Cardiac muscle cell (in vitro differentiated cells and primary cell): Measurements from ENCODE around the gene SLC25A43. TPM values are rescaled to one million over a fixed set of nuclear protein-coding genes. Genes with fewer than 3 reads are reported as not detected.

Source experiments
- DNase-seq, 2 donors: peaks; one replicate each; pipeline versions ENCODE4 v3.0.0 to v3.0.0-alpha.2; 2010 to 2017; ENCODE audit warnings: low read depth in 1 of 2, low spot score in 1 of 2
- H3K27ac ChIP-seq: fragments of 200-600 bp; sonication (generic); 2 replicates; pipeline ENCODE4 v1.5.1; 2016
- H3K27me3 ChIP-seq: fragments of 200-600 bp; sonication (generic); 2 replicates; pipeline ENCODE4 v1.6.0; 2016; ENCODE audit warnings: control low read depth
- H3K36me3 ChIP-seq: fragments of 200-600 bp; sonication (generic); 2 replicates; pipeline ENCODE4 v1.5.1; 2016; ENCODE audit warnings: control low read depth
- H3K4me1 ChIP-seq: fragments of 200-600 bp; sonication (generic); 2 replicates; pipeline ENCODE4 v1.8.1; 2017; ENCODE audit warnings: low read depth, mild to moderate bottlenecking, mixed run types
- H3K4me3 ChIP-seq: fragments of 200-600 bp; sonication (generic); 2 replicates; pipeline ENCODE4 v1.5.1; 2016; ENCODE audit warnings: mild to moderate bottlenecking
- H3K9me3 ChIP-seq: fragments of 200-600 bp; sonication (generic); 2 replicates; pipeline ENCODE4 v1.5.1; 2017; ENCODE audit warnings: low read depth, mild to moderate bottlenecking, control low read depth
- CTCF ChIP-seq: IDR thresholded peaks from 2 replicates; pipeline ENCODE4 v1.5.1; 2012; ENCODE audit warnings: low read depth, mild to moderate bottlenecking, low read length
- polyA plus RNA-seq: library from polyadenylated mRNA; unstranded; fragments of >200 nt; fragmentation: Nextera tagmentation; extraction: Ambion mirVana; gene quantifications from 2 replicates; pipeline ENCODE4 v1.2.1, GENCODE V29; 2016
- total RNA-seq: library from RNA; depleted of rRNA; stranded (reverse); fragments of >200 nt; gene quantifications from 2 replicates; pipeline ENCODE4 v1.2.3, GENCODE V29; 2016

Gene SLC25A43
- total and polyA plus RNA-seq, 2 experiments from 2014 or later, result 3.0 to 3.5 TPM

DNA sequence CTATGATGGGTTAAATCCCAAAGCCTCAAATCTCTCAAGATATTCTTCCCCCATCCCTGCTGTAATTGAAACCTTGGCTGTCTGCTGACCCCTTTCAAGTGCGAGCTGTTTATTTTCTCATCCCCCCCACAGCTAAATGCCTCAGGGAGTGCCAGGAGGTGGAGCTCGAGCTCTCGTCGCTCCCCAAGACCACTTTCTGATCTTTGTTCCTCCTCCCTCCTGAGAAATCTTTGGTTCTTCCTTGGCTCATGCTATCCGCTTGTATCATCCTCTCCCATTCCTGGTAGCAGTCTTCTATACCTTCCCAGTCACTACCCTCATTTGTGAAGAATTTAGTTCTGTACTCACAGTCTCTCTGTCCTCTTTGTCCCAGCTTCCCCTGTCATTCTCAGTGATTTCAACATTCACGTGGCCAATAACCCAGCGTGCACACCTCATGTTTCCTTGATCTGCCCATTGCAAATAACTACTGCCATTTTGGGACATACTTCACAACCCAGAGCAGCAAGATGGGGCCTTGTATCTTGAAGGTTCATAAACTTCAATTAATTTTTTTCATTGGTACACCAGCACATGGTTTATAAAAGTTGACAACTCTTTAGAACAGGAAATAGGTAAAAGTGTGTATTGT lies 9.2 kb upstream of the SLC25A43 start:
- Histone ChIP-seq H3K4me1 (no peaks in the 10 kb centered on the region), H3K27me3 (no peaks in the 10 kb centered on the region), H3K9me3 (no peaks in the 10 kb centered on the region), H3K36me3 (no peaks in the 10 kb centered on the region), H3K27ac (no peak overlapping the region), H3K4me3 (no peak overlapping the region)
- TF ChIP-seq CTCF, result no peak
- no peak for DNase-seq

DNA sequence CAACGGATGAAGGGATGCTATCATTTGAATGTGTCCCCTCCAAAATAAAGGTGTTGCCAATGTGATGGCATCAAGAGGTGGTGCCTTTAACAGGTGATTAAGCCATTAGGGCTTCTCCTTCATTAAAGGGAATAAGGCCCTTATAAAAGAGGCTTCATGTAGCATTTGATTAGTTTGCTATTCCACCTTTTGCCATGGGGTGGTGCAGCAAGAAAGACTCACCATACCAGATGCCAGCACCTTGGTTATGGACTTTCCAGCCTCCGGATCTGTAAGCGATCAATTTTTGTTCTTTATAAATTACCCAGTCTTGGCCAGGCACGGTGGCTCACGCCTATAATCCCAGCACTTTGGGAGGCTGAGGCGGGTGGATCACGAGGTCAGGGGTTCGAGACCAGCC lies 7.9 kb upstream of the SLC25A43 start:
- Histone ChIP-seq H3K4me3 (no peak overlapping the region), H3K27ac (no peak overlapping the region), H3K4me1 (no peaks in the 10 kb centered on the region), H3K36me3 (no peaks in the 10 kb centered on the region), H3K27me3 (no peaks in the 10 kb centered on the region), H3K9me3 (no peaks in the 10 kb centered on the region)
- DNase-seq, result peak in 1 of 2 donors; percentile 55
- peak; percentile 43 for TF ChIP-seq CTCF

DNA sequence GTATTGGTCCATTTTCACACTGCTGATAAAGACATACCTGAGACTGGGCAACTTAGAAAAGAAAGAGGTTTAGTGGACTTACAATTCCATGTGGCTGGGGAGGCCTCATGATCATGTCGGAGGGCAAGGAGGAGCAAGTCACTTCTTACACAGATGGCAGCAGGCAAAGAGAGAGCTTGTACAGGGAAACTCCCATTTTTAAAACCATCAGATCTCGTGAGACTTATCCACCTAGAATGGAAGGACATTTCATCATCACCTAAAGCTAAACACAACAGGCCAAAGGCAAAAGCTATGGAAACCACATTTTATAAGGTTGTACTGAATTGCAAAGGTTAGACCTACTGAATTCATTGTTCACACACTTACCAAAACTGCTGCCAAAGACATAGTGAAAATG lies 6.0 kb upstream of the SLC25A43 start:
- TF ChIP-seq CTCF, result no peak
- no peak for DNase-seq
- Histone ChIP-seq H3K4me3 (no peak overlapping the region), H3K36me3 (no peaks in the 10 kb centered on the region), H3K27ac (no peak overlapping the region), H3K4me1 (no peaks in the 10 kb centered on the region), H3K27me3 (no peaks in the 10 kb centered on the region), H3K9me3 (no peaks in the 10 kb centered on the region)

GRCh38 chrX:119398587-119398973 lies 556 bp upstream of the SLC25A43 start:
- Histone ChIP-seq H3K4me1 (no peaks in the 10 kb centered on the region), H3K27ac (no peak overlapping the region), H3K36me3 (no peaks in the 10 kb centered on the region), H3K27me3 (no peaks in the 10 kb centered on the region), H3K4me3 (peak overlapping the region; percentile 25), H3K9me3 (no peaks in the 10 kb centered on the region)
- TF ChIP-seq CTCF, result no peak
- DNase-seq, result peak in 1 of 2 donors; percentile 22

- Histone ChIP-seq H3K27me3 (no peaks in the 10 kb centered on the region), H3K4me3 (peak overlapping the region; percentile 25), H3K36me3 (no peaks in the 10 kb centered on the region), H3K4me1 (no peaks in the 10 kb centered on the region), H3K9me3 (no peaks in the 10 kb centered on the region), H3K27ac (no peak overlapping the region)
- TF ChIP-seq CTCF, result no peak
- DNase-seq, result peak in 1 of 2 donors; percentile 34
These were observed 601 bp downstream of the SLC25A43 start for GRCh38 chrX:119399772-119400101.
